Measurements from ENCODE around the gene IAPP.
"Not testable (repeated sequence)": the region's sequence is repeated elsewhere in the genome, so short reads cannot be mapped to it uniquely, and the experiment has no call there.

IAPP gene

GRCh38 chr12:21341769-21342168, 30.9 kb upstream of the IAPP start:
- H3K9me3 ChIP-seq (replicated peaks; ENCODE audit: low read length), result no peaks in the 10 kb centered on the region
- H3K27me3 ChIP-seq (ENCODE audit: control insufficient read depth, insufficient read depth, low read length), result no peaks in the 10 kb centered on the region
- H3K4me1 ChIP-seq (ENCODE audit: control insufficient read depth, insufficient read depth, low read length), result no peaks in the 10 kb centered on the region
- H3K4me2 ChIP-seq (ENCODE audit: low read length), result no peak overlapping the region
- H3K4me3 ChIP-seq (ENCODE audit: low read length), result no peak overlapping the region
- H3K36me3 ChIP-seq (ENCODE audit: insufficient read depth, low read length), result no peaks in the 10 kb centered on the region
- no peak overlapping the region for H3K9ac ChIP-seq (ENCODE audit: low read depth, low read length)

DNA sequence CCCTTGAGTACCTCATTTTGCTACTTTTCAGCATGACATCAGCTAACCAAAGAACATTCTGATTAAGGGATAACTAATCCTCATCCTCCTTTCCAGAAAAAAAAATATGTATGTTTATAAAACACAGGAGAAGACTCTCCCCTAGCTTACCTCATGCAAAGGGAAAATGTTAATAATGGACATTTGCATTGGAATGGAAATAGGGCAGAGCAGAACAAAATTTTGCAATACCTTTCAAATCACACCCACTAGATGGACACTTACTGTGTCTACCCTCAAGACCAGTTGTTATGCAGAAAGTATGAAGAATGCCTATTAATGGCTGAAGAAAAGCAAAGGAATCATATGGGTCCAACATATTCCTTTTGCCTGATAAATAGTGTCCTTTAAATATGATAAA, 29.1 kb upstream of the IAPP start:
- H3K9ac ChIP-seq (ENCODE audit: low read depth, low read length), result no peak overlapping the region
- H3K36me3 ChIP-seq (ENCODE audit: insufficient read depth, low read length), result no peaks in the 10 kb centered on the region
- no peaks in the 10 kb centered on the region for H3K27me3 ChIP-seq (ENCODE audit: control insufficient read depth, insufficient read depth, low read length)
- H3K4me3 ChIP-seq (ENCODE audit: low read length), result no peak overlapping the region
- no peak overlapping the region for H3K4me2 ChIP-seq (ENCODE audit: low read length)
- no peaks in the 10 kb centered on the region for H3K4me1 ChIP-seq (ENCODE audit: control insufficient read depth, insufficient read depth, low read length)
- H3K9me3 ChIP-seq (replicated peaks; ENCODE audit: low read length), result no peaks in the 10 kb centered on the region

DNA sequence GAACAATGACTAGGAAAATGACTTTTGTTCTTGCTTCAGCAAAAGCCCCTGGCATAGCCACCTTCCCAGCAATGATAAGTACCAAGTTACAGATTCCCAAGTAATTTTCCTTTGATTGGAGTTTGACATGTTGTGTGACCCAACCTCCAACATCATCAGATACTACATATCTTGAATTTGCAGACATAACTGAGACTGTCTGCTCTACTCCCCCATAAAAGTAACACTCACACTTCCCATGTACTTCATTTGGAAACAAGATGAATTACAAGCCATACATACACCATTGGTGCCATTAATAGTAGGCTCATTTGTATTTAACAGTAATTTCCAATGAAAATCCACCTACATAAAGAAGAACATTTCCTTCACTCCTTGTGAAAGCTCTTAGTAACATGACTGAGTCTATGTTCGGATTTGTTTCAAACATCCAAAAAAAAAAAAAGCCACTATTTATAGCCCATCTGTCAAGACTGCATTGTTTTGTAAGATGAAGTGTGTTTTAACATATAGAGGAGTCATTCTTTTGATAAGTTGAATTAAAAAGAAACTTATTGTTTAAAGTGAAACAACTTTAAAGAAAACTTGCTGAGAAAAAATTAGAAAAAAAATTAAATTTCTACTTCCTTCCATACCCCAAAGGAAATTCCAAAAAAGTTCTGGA, 26.0 kb upstream of the IAPP start:
- Histone ChIP-seq H3K9ac (ENCODE audit: low read depth, low read length) (no peak overlapping the region), H3K4me2 (ENCODE audit: low read length) (no peak overlapping the region), H3K27me3 (ENCODE audit: control insufficient read depth, insufficient read depth, low read length) (no peaks in the 10 kb centered on the region), H3K36me3 (ENCODE audit: insufficient read depth, low read length) (no peaks in the 10 kb centered on the region), H3K4me1 (ENCODE audit: control insufficient read depth, insufficient read depth, low read length) (no peaks in the 10 kb centered on the region), H3K9me3 (replicated peaks; ENCODE audit: low read length) (no peaks in the 10 kb centered on the region), H3K4me3 (ENCODE audit: low read length) (no peak overlapping the region)

GRCh38 chr12:21350975-21351374, 21.7 kb upstream of the IAPP start:
- Histone ChIP-seq H3K36me3 (ENCODE audit: insufficient read depth, low read length) (no peaks in the 10 kb centered on the region), H3K27me3 (ENCODE audit: control insufficient read depth, insufficient read depth, low read length) (no peaks in the 10 kb centered on the region), H3K4me3 (ENCODE audit: low read length) (no peak overlapping the region), H3K9ac (ENCODE audit: low read depth, low read length) (no peak overlapping the region), H3K4me2 (ENCODE audit: low read length) (no peak overlapping the region), H3K4me1 (ENCODE audit: control insufficient read depth, insufficient read depth, low read length) (no peaks in the 10 kb centered on the region), H3K9me3 (replicated peaks; ENCODE audit: low read length) (no peaks in the 10 kb centered on the region)

DNA sequence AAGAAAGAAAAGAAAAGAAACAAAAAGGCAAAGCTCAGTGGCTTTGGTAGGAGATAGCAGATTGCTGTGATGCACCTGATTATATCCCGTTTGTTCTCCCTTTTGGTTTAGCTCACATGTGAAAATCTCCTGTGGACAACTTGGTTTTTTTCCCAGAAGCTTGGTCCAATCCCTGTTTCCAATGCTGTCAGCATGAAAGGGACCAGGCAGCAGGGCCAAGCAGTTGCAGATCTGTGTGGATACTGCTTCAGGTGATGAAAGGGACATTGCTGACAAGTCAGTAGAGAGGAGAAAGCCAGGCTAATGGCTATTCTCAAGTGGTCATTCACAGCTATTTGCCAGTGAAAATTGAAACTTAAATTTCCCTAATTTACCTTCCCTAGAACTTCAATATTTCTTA, 19.2 kb upstream of the IAPP start:
- Histone ChIP-seq H3K9ac (ENCODE audit: low read depth, low read length) (no peak overlapping the region), H3K9me3 (replicated peaks; ENCODE audit: low read length) (no peaks in the 10 kb centered on the region), H3K27me3 (ENCODE audit: control insufficient read depth, insufficient read depth, low read length) (no peaks in the 10 kb centered on the region), H3K36me3 (ENCODE audit: insufficient read depth, low read length) (no peaks in the 10 kb centered on the region), H3K4me1 (ENCODE audit: control insufficient read depth, insufficient read depth, low read length) (no peaks in the 10 kb centered on the region), H3K4me2 (ENCODE audit: low read length) (no peak overlapping the region), H3K4me3 (ENCODE audit: low read length) (no peak overlapping the region)

DNA sequence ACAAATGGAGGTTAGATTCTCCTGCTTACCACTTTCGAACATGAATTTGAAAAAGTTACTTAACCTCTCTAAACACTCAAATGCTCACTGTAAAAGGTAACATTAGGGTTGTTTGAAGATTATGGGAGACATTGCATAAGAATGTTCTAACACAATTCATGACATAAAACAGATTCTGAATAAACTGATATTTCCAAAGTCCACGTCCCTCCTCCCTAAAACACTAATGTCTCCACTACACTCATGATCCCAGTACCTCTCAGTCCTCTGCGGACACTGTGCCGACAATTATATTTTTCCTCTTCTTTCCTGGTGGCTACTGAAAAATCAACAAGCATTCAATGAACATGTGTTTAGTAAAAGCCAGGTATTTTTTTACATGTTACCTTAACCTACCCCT, 18.8 kb upstream of the IAPP start:
- Histone ChIP-seq H3K4me3 (ENCODE audit: low read length) (no peak overlapping the region), H3K4me1 (ENCODE audit: control insufficient read depth, insufficient read depth, low read length) (no peaks in the 10 kb centered on the region), H3K27me3 (ENCODE audit: control insufficient read depth, insufficient read depth, low read length) (no peaks in the 10 kb centered on the region), H3K36me3 (ENCODE audit: insufficient read depth, low read length) (no peaks in the 10 kb centered on the region), H3K9ac (ENCODE audit: low read depth, low read length) (no peak overlapping the region), H3K9me3 (replicated peaks; ENCODE audit: low read length) (no peaks in the 10 kb centered on the region), H3K4me2 (ENCODE audit: low read length) (no peak overlapping the region)

DNA sequence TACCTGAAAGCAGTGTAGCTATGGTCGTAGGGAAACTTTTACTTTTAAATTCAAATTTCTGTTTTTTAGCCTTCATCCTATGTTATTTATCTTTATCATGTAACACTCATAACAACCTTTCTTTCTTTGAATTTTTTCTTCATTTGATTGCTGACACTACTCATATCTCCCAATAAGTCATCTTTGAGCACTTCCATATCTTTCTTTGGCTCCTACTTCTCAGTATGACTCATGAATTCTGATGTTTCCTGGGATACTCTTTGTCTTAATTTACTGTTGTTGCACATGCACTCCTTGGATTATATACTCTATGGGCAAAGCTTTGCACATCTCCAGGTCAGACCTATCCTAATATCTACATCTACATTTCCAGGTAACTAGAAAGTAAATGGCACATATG, 18.1 kb upstream of the IAPP start:
- no peaks in the 10 kb centered on the region for H3K36me3 ChIP-seq (ENCODE audit: insufficient read depth, low read length)
- no peaks in the 10 kb centered on the region for H3K9me3 ChIP-seq (replicated peaks; ENCODE audit: low read length)
- H3K9ac ChIP-seq (ENCODE audit: low read depth, low read length), result no peak overlapping the region
- H3K27me3 ChIP-seq (ENCODE audit: control insufficient read depth, insufficient read depth, low read length), result no peaks in the 10 kb centered on the region
- no peak overlapping the region for H3K4me3 ChIP-seq (ENCODE audit: low read length)
- no peak overlapping the region for H3K4me2 ChIP-seq (ENCODE audit: low read length)
- no peaks in the 10 kb centered on the region for H3K4me1 ChIP-seq (ENCODE audit: control insufficient read depth, insufficient read depth, low read length)

DNA sequence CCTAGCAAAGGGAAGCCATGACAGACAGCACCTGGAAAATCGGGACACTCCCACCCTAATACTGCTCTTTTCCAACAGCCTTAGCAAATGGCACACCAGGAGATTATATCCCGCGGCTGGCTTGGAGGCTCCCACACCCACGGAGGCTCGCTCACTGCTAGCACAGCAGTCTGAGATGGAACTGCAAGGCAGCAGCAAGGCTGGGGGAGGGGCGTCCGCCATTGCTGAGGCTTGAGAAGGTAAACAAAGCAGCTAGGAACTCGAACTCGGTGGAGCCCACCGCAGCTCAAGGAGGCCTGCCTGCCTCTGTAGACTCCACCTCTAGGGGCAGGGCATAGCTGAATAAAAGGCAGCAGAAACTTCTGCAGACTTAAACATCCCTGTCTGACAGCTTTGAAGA, 12.1 kb upstream of the IAPP start:
- not testable (repeated sequence) for H3K36me3 ChIP-seq (ENCODE audit: insufficient read depth, low read length); H3K9me3 ChIP-seq (replicated peaks; ENCODE audit: low read length); H3K9ac ChIP-seq (ENCODE audit: low read depth, low read length); H3K27me3 ChIP-seq (ENCODE audit: control insufficient read depth, insufficient read depth, low read length); H3K4me2 ChIP-seq (ENCODE audit: low read length); H3K4me1 ChIP-seq (ENCODE audit: control insufficient read depth, insufficient read depth, low read length); H3K4me3 ChIP-seq (ENCODE audit: low read length)

- H3K9me3 ChIP-seq (replicated peaks; ENCODE audit: low read length), result no peaks in the 10 kb centered on the region
- no peak overlapping the region for H3K4me3 ChIP-seq (ENCODE audit: low read length)
- H3K4me1 ChIP-seq (ENCODE audit: control insufficient read depth, insufficient read depth, low read length), result peaks cover 11% of the 10 kb centered on the region
- no peak overlapping the region for H3K9ac ChIP-seq (ENCODE audit: low read depth, low read length)
- no peak overlapping the region for H3K4me2 ChIP-seq (ENCODE audit: low read length)
- no peaks in the 10 kb centered on the region for H3K27me3 ChIP-seq (ENCODE audit: control insufficient read depth, insufficient read depth, low read length)
- H3K36me3 ChIP-seq (ENCODE audit: insufficient read depth, low read length), result no peaks in the 10 kb centered on the region
These were observed 3.3 kb upstream of the IAPP start for GRCh38 chr12:21369141-21369980.

DNA sequence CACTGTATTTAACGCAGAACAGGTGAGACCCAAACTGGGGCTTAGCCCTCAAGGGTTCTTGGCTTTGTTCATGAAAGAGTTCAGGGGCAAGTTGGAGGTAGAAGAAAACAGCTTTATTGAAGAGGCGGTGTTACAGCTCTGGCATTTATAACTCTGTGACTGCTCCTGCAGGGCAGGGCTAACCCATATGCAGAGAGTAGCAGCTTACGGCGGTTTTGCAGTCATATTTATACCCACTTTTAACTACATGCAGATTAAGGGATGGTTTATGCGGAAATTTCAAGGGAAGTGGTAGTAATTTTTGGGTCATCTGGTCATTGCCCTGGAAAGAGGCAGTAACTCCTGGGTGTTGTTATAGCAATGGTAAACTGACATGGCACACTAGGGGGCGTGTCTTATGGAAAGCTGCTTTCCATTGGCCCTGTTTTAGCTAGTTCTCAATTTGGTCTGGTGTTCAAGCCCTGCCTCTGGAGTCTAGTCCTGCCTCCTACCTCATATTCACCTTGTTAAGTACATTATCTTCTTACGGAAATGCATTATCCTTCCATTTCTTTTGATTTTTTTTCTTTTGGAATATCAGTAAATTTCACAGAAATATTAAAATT, 1.8 kb upstream of the IAPP start:
- H3K9ac ChIP-seq (ENCODE audit: low read depth, low read length), result no peak overlapping the region
- H3K4me3 ChIP-seq (ENCODE audit: low read length), result no peak overlapping the region
- no peaks in the 10 kb centered on the region for H3K9me3 ChIP-seq (replicated peaks; ENCODE audit: low read length)
- H3K27me3 ChIP-seq (ENCODE audit: control insufficient read depth, insufficient read depth, low read length), result no peaks in the 10 kb centered on the region
- no peaks in the 10 kb centered on the region for H3K36me3 ChIP-seq (ENCODE audit: insufficient read depth, low read length)
- peaks cover 11% of the 10 kb centered on the region for H3K4me1 ChIP-seq (ENCODE audit: control insufficient read depth, insufficient read depth, low read length)
- no peak overlapping the region for H3K4me2 ChIP-seq (ENCODE audit: low read length)

DNA sequence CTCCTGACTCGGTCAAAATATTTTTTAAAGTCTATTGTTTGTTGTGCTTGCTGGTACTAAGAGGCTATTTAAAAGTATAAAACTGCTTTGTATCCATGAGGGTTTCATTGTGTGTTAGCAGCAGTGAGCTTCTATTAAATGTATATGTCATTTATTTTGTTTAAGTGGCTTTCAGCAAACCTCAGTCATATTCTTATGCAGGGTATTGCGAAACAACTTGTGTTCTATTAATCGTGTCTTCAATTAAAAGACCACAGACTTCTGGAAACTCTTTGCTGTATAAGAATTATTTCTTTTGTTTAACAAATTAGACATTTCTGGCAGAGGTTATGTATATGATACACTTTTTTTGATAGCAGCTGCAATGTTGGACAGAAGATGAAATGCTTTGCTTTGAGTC, 6.5 kb downstream of the IAPP start:
- Histone ChIP-seq H3K9me3 (replicated peaks; ENCODE audit: low read length) (no peaks in the 10 kb centered on the region), H3K27me3 (ENCODE audit: control insufficient read depth, insufficient read depth, low read length) (no peaks in the 10 kb centered on the region), H3K4me1 (ENCODE audit: control insufficient read depth, insufficient read depth, low read length) (no peaks in the 10 kb centered on the region), H3K9ac (ENCODE audit: low read depth, low read length) (no peak overlapping the region), H3K4me3 (ENCODE audit: low read length) (no peak overlapping the region), H3K36me3 (ENCODE audit: insufficient read depth, low read length) (no peaks in the 10 kb centered on the region), H3K4me2 (ENCODE audit: low read length) (no peak overlapping the region)

GRCh38 chr12:21381320-21381719, 8.6 kb downstream of the IAPP start:
- H3K4me3 ChIP-seq (ENCODE audit: low read length); H3K4me1 ChIP-seq (ENCODE audit: control insufficient read depth, insufficient read depth, low read length); H3K9me3 ChIP-seq (replicated peaks; ENCODE audit: low read length); H3K36me3 ChIP-seq (ENCODE audit: insufficient read depth, low read length); H3K4me2 ChIP-seq (ENCODE audit: low read length); H3K27me3 ChIP-seq (ENCODE audit: control insufficient read depth, insufficient read depth, low read length); H3K9ac ChIP-seq (ENCODE audit: low read depth, low read length): not testable (repeated sequence)
